Eye (tissue), 1 donor: ENCODE data around the gene TTC39B.
A peak's percentile ranks its signal among the peaks of the same experiment; 100 is the strongest.
"Not testable (repeated sequence)": the region's sequence is repeated elsewhere in the genome, so short reads cannot be mapped to it uniquely, and the experiment has no call there.

Experiments
- DNase-seq: peaks from one replicate; pipeline ENCODE4 v3.0.0-alpha.2; 2015

TTC39B gene

DNA sequence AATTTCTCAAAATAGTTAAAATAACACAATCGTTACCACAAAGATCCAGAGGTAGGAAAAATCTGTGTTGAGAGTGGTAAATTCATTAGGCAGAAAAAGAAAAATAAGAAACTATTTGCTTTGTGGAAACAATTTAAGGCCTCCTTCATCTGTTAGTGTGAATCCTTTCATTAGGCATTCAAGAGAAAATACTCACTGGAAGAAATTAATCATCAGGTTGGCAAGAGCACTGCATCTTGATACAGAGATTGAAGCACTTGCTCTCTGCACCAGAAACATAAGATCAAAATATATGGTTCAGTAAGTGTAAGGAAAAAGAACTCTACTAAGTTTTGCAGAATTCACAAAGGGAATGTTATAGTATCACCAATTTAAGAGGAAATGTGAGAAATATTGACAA is 44.4 kb downstream of the TTC39B start:
- DNase-seq = no peak

DNA sequence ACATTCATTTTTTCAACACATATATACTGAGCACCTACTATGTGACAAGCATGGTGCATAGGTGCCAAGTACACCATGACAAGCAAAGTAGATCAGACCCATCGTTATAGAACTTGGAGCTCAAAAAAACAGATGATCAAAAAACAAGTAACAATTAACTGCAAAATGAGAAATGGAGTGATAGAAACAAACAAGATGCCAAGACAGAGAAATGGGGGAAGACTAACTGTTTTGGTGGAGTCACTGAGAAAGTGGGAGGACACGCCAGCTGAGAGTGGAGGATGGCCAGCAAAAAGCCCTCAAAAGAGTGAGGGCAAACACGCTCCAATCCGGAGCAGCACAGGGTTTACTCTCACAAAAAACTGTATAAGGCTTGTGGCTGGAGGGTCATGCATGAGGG is 50.6 kb downstream of the TTC39B start:
- DNase-seq = no peak

DNA sequence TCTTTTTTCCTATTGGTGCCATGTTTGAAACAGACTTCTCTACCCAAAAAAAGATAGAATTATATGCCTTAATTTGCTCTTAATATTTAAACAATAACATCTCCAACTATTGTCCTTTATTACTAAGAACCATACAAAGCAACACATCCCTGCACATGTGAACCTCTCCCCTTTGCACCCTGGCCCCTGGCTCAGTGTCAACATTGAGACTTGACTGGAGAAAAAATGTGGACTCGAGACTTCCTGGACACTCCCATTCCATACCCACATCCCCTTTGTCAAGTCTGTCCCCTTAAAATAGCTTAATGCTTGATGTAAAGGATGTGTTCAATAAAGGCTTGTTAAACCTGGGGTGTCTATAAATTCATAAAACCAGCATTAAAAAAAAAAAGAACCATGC is 53.2 kb downstream of the TTC39B start:
- DNase-seq = no peak

DNA sequence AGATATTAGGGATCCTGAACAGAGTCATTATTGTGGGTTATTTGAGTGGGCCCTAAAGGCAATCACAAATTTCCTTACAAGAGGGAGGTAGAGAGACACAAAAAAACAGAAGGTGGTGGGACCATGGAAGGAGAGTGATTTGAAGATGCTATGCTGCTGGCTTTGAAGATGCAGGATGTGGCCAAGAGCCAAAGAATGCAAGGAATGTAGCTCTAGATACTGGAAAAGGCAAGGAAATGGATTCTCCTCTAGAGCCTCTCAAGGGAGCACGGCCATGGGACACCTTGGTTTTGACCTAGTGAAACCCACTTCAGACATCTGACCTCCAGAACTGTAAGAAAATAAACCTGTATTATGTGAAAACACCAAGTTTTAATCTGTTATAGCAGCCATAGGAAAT is 53.8 kb downstream of the TTC39B start:
- DNase-seq = no peak

- peak; percentile 17 for DNase-seq
Observed at GRCh38 chr9:15249981-15250380, 57.0 kb downstream of the TTC39B start.

DNA sequence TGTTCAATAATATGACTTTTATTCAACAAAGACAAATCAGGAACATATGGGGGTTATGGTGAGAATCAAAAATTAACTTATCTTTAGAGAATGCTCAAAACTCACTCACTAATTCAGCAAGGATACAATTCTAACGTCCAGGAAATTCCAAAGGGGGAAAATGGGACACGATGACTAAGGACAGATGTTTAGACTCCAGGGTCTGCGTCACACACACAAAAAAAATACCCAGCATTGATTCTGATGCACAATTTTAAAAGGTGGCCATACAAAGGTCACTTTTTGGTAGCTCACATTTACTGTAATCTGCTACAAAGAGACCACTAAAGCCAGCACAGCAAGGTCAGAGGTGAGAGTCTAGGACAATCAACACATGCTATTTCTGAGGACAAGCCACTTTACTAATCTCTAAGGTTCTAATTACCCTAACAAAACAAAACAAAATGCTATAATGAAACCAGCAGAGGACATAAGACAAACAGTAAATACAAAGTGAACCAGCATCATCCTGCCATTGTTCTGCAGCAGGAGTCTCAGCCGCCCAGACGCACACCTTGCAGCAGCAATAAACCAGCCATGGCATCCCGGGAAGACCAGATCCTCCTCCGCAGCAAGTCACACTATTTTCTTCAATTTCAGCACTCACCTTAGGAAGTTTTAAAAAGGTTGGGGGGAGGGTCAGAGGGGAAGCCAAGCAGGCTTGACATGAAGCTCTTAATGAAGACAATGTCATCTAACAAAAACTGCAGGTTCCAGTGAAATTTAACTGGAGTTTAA is 57.8 kb downstream of the TTC39B start:
- no peak for DNase-seq

- no peak for DNase-seq
Observed at GRCh38 chr9:15248621-15249020, 58.4 kb downstream of the TTC39B start.

GRCh38 chr9:15248081-15248480 is 58.9 kb downstream of the TTC39B start:
- DNase-seq = no peak

DNA sequence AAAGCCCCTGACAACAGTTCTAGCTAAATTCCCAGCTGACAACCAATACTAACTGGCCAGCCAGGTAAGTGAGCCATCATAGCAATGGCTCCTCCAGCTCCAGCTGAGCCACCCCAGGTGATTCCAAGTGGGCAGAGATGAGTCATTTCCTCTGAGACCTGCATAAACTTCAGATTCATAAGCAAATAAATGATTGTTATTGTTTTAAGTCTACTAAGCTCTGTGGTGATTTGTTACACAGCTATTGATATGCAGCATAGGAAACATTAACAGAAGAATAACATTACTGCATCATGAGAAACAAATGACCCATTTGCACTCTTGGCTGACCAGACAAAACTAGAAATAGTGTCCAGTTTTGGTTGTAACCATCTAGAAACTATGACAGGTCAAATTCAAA is 60.3 kb downstream of the TTC39B start:
- no peak for DNase-seq

DNA sequence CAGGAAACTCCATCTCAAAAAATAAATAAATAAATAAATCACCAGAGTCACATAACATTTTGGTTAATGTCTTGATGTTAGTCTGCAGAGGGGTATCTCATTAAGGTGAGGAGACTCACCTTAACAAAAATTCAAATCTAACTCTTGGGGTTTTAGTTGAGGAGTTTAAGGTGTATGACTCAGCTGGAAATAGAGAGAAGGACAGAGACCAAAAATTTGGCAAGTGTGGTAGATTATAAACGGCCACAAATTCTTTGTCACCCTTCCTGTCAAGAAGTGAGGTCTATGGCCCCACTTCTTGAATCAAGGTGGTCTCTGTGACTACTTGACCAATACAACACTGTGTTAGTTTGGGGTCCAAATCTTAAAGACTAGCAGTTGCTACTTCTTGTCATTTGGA is 60.8 kb downstream of the TTC39B start:
- no peak for DNase-seq

DNA sequence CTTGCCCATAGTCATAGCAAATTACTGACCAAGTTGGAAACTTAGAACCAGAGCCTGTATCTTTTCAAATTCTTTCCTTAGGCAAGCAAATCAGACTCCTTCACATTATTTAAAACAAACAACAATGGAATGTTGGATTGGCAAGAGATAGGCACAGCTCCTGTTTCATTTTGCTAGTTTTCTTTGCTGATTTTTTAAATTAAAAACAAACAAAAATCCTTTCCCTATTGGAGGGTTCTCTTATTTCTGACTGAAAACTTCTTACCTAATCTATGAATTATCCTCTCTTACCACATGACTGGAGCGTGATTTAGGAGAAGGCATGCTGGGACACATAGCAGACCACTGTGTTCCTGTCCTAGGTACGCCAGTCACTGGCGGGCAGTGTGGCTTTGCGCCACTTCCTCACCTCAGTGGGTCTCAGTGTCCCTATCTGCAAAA is 63.0 kb downstream of the TTC39B start:
- DNase-seq = peak; percentile 30

- no peak for DNase-seq
Observed at GRCh38 chr9:15243081-15243480, 63.9 kb downstream of the TTC39B start.

- no peak for DNase-seq
Observed at GRCh38 chr9:15240927-15241326, 66.1 kb downstream of the TTC39B start.

- DNase-seq = no peak
Observed at GRCh38 chr9:15239816-15240215, 67.2 kb downstream of the TTC39B start.

GRCh38 chr9:15238646-15239045 is 68.4 kb downstream of the TTC39B start:
- DNase-seq = no peak

DNA sequence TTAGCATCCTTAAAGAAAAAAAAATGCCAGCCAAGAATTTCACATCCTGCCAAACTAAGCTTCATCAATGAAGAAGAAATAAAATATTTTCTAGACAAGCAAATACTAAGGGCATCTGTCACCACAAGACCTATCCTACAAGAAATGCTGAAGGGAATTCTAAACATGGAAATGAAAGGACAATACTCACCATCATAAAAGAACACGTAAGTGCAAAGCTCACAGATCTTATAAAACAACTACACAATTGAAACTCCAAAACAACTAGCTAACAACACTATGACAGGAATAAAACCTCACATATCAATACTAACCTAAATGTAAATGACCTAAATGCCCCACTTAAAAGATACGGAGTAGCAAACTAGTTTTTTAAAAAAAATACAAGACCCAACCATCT is 71.4 kb downstream of the TTC39B start:
- DNase-seq = no peak

DNA sequence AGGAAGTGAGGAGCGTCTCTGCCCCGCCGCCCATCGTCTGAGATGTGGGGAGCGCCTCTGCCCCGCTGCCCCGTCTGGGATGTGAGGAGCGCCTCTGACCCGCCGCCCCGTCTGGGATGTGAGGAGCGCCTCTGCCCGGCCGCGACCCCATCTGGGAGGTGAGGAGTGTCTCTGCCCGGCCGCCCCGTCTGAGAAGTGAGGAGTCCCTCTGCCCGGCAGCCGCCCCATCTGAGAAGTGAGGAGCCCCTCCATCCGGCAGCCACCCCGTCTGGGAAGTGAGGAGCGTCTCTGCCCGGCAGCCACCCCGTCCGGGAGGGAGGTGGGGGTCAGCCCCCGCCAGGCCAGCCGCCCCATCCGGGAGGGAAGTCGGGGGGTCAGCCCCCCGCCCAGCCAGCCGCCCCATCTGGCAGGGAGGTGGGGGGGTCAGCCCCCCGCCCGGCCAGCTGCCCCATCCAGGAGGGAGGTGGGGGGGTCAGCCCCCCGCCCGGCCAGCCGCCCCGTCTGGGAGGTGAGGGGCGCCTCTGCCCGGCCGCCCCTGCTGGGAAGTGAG is 73.0 kb downstream of the TTC39B start:
- DNase-seq = not testable (repeated sequence)

DNA sequence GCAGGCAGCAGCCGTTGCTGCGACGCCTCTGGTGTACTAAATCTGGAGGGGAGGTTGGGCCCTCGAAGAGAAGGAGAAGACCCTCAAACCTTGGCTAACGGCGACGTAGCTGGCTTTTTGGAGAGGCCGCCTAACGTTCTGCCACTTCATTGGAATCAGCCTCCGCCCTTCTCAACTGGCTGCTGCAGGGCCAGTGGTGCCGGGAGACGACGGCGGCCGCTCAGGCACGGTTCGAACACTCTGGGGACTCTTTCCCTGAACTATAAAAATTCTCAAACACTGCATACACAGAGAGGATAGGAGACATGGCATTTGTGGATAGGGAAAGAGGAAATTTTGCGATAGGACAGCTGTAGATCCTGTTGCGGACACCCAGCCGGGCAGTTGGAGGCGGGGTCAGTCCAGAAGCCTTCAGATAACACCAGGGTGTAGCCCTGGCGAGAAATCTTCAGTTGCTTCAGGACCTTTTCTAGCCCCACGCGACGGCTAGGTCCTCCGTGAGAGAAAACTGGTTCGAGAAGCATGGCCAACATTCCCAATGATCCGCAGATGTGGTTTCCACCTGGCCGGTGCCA is 74.2 kb downstream of the TTC39B start:
- DNase-seq = not testable (repeated sequence)

DNA sequence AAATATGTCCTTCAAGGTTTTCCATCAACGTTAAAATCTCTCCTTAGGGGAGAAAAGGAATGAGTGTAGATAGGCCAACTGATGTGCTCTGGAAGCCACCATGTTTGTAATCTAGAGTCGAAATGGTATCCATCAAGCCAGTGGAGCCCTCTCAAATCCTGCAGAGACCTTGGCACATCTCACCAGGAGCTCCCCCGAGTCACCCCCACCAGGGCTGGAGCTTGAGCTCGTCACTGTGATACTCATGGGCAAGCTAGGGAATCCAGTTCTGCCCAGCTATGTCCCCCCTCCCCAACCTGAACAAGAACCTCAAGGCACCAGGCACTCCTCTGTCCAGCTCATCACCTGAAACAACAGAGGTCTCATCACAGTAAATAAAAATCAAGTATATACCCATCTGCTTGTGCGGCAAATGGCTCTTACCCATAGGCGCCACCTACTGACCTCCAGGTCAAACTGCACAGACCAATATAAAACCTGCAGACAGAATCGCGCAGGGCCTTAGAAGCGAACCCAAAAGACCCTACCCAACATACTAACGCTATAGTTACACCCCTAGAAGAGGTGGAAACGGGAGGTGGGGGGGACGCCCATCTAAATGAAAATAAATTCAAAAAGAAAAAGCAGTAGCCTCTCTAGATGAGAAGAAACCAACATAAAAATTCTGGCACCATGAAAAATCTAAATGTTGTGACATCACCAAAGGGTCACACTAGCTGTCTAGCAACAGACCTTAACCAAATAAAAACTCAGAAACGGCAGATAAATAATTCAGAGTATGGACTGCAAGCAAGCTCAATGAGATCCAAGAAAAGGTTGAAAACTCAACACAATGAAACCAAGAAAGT is 75.0 kb downstream of the TTC39B start:
- DNase-seq = no peak

DNA sequence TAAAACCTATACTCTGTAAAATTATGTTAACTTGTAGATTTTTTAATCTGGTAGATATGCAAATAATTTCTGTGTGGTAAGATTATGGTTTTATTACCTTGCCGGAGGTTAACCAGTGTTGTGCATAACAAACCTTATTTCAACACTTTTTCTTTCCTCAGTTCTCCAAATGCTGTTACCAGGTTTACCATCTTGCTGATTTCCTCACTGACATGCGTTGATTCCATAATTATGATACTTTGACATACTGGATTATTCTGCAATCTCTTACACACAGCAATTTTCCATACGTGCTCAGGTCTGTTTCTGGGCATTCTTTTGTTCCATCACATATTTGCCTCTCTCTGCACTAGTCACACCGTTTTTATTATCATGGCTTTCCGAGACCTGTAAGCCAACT is 77.6 kb downstream of the TTC39B start:
- no peak for DNase-seq

GRCh38 chr9:15227491-15227890 is 79.5 kb downstream of the TTC39B start:
- DNase-seq = no peak

DNA sequence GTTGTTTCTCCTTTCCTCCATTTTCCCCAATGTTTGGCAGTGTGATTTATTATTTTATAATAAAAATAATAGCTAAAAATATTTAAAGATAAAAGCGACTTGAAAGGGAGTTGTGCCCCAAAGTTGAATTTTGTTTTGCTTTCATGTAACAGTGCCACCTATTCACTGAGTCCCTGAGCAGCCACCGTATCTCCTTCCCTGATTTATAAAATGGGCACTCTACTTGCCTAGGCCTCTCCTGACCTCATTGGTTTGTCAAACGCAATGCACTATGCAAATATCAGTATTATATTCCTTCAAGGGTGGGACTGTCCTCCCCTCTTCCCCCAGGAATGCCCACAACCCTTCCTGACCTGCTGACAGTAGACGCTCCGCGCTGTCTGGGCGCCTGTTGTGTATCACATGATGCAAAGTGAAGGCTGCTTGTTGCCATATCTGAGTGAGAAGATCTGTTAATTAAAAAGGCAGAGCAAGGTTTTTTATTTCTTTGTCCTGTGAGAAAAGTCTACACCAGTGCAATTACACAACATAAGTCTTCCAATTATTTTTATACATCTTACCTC is 81.4 kb downstream of the TTC39B start:
- no peak for DNase-seq

DNA sequence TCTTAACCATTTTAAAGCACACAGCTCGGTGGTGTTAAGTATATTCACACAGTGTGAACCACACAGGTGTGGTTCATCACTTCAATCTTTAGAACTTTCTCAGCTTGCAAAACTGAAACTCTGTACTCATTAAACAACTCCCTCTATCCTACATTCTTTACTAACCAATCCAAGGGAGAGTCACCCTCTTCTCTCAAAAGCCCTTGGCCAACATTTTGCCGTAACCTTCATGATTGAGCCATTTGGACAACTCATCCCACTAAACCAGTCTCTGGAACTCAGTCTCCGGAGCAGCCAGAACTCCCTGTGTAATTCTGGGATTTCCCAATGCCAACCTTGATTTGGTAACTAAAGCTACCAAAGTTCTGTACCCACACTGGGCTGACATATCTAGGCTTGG is 84.7 kb downstream of the TTC39B start:
- DNase-seq = no peak
